Uterus (tissue), 4 donors: ENCODE data around the gene DCTN5. TPM values are rescaled to one million over a fixed set of nuclear protein-coding genes. Genes with fewer than 3 reads are reported as not detected.

Source experiments
- DNase-seq, 2 donors: peaks; one replicate each; pipeline ENCODE4 v3.0.0-alpha.2; 2019 to 2020
- H3K27ac ChIP-seq, 2 donors: fragments of 200-600 bp; sonication (generic); 1 replicate in 1 of 2; 2 replicates in 1 of 2; pipeline ENCODE4 v1.5.1; 2016 to 2018
- H3K27me3 ChIP-seq, 2 donors: fragments of 200-600 bp; sonication (generic); one replicate each; pipeline ENCODE4 v1.5.1; 2018 to 2019; ENCODE audit warnings: control low read depth in 1 of 2
- H3K36me3 ChIP-seq, 2 donors: fragments of 200-600 bp; sonication (generic); one replicate each; pipeline ENCODE4 v1.5.1; 2019; ENCODE audit warnings: control low read depth in 1 of 2
- H3K4me1 ChIP-seq, 2 donors: fragments of 200-600 bp; sonication (generic); one replicate each; pipeline ENCODE4 v1.5.1; 2018 to 2019; ENCODE audit warnings: control low read depth in 1 of 2
- H3K4me3 ChIP-seq, 2 donors: fragments of 200-600 bp; sonication (generic); 1 replicate in 1 of 2; 2 replicates in 1 of 2; pipeline ENCODE4 v1.5.1; 2018 to 2019; ENCODE audit warnings: mild to moderate bottlenecking in 1 of 2
- H3K9me3 ChIP-seq, 2 donors: fragments of 200-600 bp; sonication (generic); one replicate each; pipeline ENCODE4 v1.5.1; 2019; ENCODE audit warnings: control low read depth in 1 of 2
- POLR2A ChIP-seq, 2 donors: fragments of 450-650 bp; IDR thresholded peaks; one replicate each; pipeline ENCODE4 v1.6.1; 2016; ENCODE audit warnings: antibody characterized with exemption in 2 of 2, mild to moderate bottlenecking in 1 of 2, moderate library complexity in 1 of 2
- intact Hi-C: fragments of 100-400 bp; cut with DNase I; formaldehyde crosslinking; loops from one replicate; pipeline ENCODE4 v1.15.1; 2023; ENCODE audit warnings: low total_unique reads
- total RNA-seq, 4 donors: library from RNA; depleted of rRNA in 3 of 4; stranded (reverse); fragments of >200 nt in 3 of 4; gene quantifications; one replicate each; pipeline versions ENCODE4 v1.1.0 to v1.2.4, GENCODE V29; 2014 to 2023
- TF ChIP-seq, protein P1 (sequence below), 4 experiments: fragments of 200-600 bp in 2 of 4; fragments of 450-650 bp in 2 of 4; sonication (generic) in 2 of 4; IDR thresholded peaks; one replicate each; pipeline ENCODE4 v1.5.1; 2016 to 2019; ENCODE audit warnings: antibody characterized with exemption in 4 of 4, mild to moderate bottlenecking in 2 of 4, moderate library complexity in 1 of 4
- donor health status: DM: yes; HTN: yes; CAD: no.

Gene DCTN5
- total RNA-seq, 4 donors from 2014 or later: 5.6 to 67.2 (median 27.9) TPM

- H3K4me1 ChIP-seq: no peaks in the 10 kb centered on the region
- no peak overlapping the region for H3K4me3 ChIP-seq
- TF ChIP-seq POLR2A (IDR thresholded peaks at IDR 0.05): no peak
- H3K27me3 ChIP-seq: no peaks in the 10 kb centered on the region
- H3K36me3 ChIP-seq: no peaks in the 10 kb centered on the region
- no peaks in the 10 kb centered on the region for H3K9me3 ChIP-seq
- no peak overlapping the region for H3K27ac ChIP-seq
- intact Hi-C loops: no loop called here
- no peak for DNase-seq
These were observed 48.3 kb downstream of the DCTN5 start for GRCh38 chr16:23689442-23690187.

GRCh38 chr16:23690771-23691482 is 49.7 kb downstream of the DCTN5 start:
- H3K36me3 ChIP-seq: no peaks in the 10 kb centered on the region
- TF ChIP-seq, protein P1, sequence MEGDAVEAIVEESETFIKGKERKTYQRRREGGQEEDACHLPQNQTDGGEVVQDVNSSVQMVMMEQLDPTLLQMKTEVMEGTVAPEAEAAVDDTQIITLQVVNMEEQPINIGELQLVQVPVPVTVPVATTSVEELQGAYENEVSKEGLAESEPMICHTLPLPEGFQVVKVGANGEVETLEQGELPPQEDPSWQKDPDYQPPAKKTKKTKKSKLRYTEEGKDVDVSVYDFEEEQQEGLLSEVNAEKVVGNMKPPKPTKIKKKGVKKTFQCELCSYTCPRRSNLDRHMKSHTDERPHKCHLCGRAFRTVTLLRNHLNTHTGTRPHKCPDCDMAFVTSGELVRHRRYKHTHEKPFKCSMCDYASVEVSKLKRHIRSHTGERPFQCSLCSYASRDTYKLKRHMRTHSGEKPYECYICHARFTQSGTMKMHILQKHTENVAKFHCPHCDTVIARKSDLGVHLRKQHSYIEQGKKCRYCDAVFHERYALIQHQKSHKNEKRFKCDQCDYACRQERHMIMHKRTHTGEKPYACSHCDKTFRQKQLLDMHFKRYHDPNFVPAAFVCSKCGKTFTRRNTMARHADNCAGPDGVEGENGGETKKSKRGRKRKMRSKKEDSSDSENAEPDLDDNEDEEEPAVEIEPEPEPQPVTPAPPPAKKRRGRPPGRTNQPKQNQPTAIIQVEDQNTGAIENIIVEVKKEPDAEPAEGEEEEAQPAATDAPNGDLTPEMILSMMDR (IDR thresholded peaks at IDR 0.05): no peak
- no peak for TF ChIP-seq POLR2A (IDR thresholded peaks at IDR 0.05)

GRCh38 chr16:23691483-23692189 is 50.4 kb downstream of the DCTN5 start:
- no peak overlapping the region for H3K4me3 ChIP-seq
- H3K4me1 ChIP-seq: no peaks in the 10 kb centered on the region
- no peak overlapping the region for H3K27ac ChIP-seq
- no peak for TF ChIP-seq POLR2A (IDR thresholded peaks at IDR 0.05)
- TF ChIP-seq, protein P1 (IDR thresholded peaks at IDR 0.05): no peak
- no peak for DNase-seq
- intact Hi-C loops: no loop called here
- H3K27me3 ChIP-seq: no peaks in the 10 kb centered on the region
- H3K9me3 ChIP-seq: no peaks in the 10 kb centered on the region
- no peaks in the 10 kb centered on the region for H3K36me3 ChIP-seq

More at GRCh38 chr16:23690771-23691482, 49.7 kb downstream of the DCTN5 start:
- Histone ChIP-seq H3K27ac (no peak overlapping the region), H3K4me3 (no peak overlapping the region), H3K9me3 (no peaks in the 10 kb centered on the region), H3K27me3 (no peaks in the 10 kb centered on the region), H3K4me1 (no peaks in the 10 kb centered on the region)
- DNase-seq: no peak
- intact Hi-C loops: no loop called here

DNA sequence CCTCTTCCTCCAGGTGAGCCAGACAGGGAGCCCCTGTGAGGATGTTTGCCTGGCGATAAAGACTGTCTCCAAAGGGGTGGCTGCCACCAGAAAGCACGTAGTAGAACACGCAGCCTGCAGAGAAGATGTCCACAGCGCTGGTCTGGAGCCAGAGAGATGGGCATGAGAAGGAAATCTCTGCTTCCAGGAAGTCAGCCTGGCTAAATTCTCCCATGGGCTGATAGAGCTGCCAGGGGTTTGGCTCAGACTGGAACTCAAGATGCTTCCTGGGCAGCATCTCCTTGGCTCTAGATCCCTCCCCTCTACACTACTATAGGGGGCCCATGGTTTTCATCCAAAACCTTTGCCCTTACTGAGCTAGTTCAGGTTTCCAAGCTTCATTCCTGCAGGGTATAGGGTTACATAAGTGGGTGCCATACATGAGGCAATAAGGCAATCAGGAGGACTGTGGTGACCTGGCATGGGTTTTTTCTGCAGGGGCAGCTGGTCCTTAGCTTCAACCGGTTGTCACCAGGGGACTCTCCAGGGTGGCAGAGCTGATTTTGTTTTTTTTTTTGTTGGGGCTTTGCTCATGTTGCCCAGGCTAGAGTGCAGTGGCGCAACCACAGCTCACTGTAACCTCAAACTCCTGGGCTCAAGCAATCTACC is 51.0 kb downstream of the DCTN5 start:
- H3K27me3 ChIP-seq: no peaks in the 10 kb centered on the region
- DNase-seq: no peak
- no peak overlapping the region for H3K27ac ChIP-seq
- H3K4me1 ChIP-seq: no peaks in the 10 kb centered on the region
- no peaks in the 10 kb centered on the region for H3K36me3 ChIP-seq
- no peak overlapping the region for H3K4me3 ChIP-seq
- intact Hi-C loops: no loop called here
- no peaks in the 10 kb centered on the region for H3K9me3 ChIP-seq
- TF ChIP-seq POLR2A (IDR thresholded peaks at IDR 0.05): no peak
- TF ChIP-seq, protein P1 (IDR thresholded peaks at IDR 0.05): no peak

GRCh38 chr16:23694265-23694643 is 53.0 kb downstream of the DCTN5 start:
- intact Hi-C loops: no loop called here
- TF ChIP-seq, protein P1 (IDR thresholded peaks at IDR 0.05): no peak
- TF ChIP-seq POLR2A (IDR thresholded peaks at IDR 0.05): no peak
- no peak for DNase-seq

More at GRCh38 chr16:23694265-23694643, 53.0 kb downstream of the DCTN5 start:
- no peaks in the 10 kb centered on the region for H3K4me1 ChIP-seq
- H3K4me3 ChIP-seq: no peak overlapping the region
- no peaks in the 10 kb centered on the region for H3K27me3 ChIP-seq
- no peaks in the 10 kb centered on the region for H3K9me3 ChIP-seq
- H3K27ac ChIP-seq: no peak overlapping the region
- H3K36me3 ChIP-seq: no peaks in the 10 kb centered on the region
